ENCODE data around the gene C1orf159.

DNA sequence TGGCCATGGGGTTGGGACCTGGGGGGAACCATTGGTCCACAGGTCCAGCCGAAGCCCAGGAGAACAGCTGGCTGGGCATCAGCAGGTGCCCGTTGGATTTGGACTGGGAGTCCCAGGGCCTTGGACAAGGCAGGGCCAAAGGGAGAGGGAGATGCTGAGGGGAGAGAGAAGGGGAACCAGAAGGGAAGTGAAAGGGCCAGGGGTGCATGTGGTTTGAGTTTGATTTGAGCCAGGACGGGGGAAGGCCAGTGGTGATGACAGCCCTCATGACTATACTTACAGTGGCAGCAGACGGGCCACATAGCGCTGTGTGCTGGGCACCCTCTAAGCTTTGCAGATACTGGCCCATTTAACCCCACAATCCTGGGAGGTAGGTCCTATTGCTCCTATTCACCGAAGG, 77.2 kb downstream of the C1orf159 start:
- TF ChIP-seq, protein P1, sequence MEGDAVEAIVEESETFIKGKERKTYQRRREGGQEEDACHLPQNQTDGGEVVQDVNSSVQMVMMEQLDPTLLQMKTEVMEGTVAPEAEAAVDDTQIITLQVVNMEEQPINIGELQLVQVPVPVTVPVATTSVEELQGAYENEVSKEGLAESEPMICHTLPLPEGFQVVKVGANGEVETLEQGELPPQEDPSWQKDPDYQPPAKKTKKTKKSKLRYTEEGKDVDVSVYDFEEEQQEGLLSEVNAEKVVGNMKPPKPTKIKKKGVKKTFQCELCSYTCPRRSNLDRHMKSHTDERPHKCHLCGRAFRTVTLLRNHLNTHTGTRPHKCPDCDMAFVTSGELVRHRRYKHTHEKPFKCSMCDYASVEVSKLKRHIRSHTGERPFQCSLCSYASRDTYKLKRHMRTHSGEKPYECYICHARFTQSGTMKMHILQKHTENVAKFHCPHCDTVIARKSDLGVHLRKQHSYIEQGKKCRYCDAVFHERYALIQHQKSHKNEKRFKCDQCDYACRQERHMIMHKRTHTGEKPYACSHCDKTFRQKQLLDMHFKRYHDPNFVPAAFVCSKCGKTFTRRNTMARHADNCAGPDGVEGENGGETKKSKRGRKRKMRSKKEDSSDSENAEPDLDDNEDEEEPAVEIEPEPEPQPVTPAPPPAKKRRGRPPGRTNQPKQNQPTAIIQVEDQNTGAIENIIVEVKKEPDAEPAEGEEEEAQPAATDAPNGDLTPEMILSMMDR (IDR thresholded peaks at IDR 0.05): no peak
- TF ChIP-seq POLR2A (IDR thresholded peaks at IDR 0.05): no peak

Data from esophagus squamous epithelium (tissue), 4 donors.